Motor neuron (in vitro differentiated cells): Measurements from ENCODE around the gene DCDC2B. TPM values are rescaled to one million over a fixed set of nuclear protein-coding genes. Genes with fewer than 3 reads are reported as not detected.
"Not testable (repeated sequence)": the region's sequence is repeated elsewhere in the genome, so short reads cannot be mapped to it uniquely, and the experiment has no call there.

Experiments
- ATAC-seq, 8 experiments: fragments of 200-7000 bp; cut with Tn5 transposase; replicated peaks in 6 of 8; 2 replicates each; pipeline ENCODE4 v1.8.0; 2021; ENCODE audit warnings: mild to moderate bottlenecking in 8 of 8, moderate library complexity in 8 of 8
- H3K27ac ChIP-seq, 2 donors: fragments of 250-450 bp; sonication (Bioruptor Pico); 2 replicates each; pipeline ENCODE4 v1.9.0; 2021; ENCODE audit warnings: antibody characterized with exemption in 2 of 2, mild to moderate bottlenecking in 2 of 2, moderate library complexity in 1 of 2
- H3K4me1 ChIP-seq, 2 donors: fragments of 250-450 bp; sonication (Bioruptor Pico); replicated peaks in 1 of 2; 2 replicates each; pipeline ENCODE4 v1.6.1; 2021; ENCODE audit warnings: antibody characterized with exemption in 2 of 2, mild to moderate bottlenecking in 2 of 2, moderate library complexity in 1 of 2
- H3K4me3 ChIP-seq, 5 donors: fragments of 250-450 bp; sonication (Bioruptor Pico); 2 replicates each; pipeline ENCODE4 v1.9.0; 2021; ENCODE audit warnings: antibody characterized with exemption in 5 of 5, mild to moderate bottlenecking in 5 of 5, moderate library complexity in 4 of 5
- WGBS, 10 experiments: fragments of 450-650 bp; shearing (Covaris generic); methylation state at CpG; one replicate each; pipeline ENCODE4 v1.0.0; 2022; 5-methylcytosine and 5-hydroxymethylcytosine counted together
- in situ Hi-C, 9 experiments: fragments of 400-800 bp; cut with MboI; loops; one replicate each; pipeline ENCODE4 v1.15.0; 2021; ENCODE audit warnings: low sequenced_read_pairs in 9 of 9, low pct_unique_long_range_greater_than_20kb in 2 of 9; ENCODE audit not compliant: unreplicated experiment in 9 of 9
- total RNA-seq, 8 experiments: library from RNA; unstranded; fragments of 300-600 nt; gene quantifications; 2 replicates each; pipeline versions ENCODE4 v1.2.3 to v1.2.4, GENCODE V29; 2022

DCDC2B gene
- total RNA-seq = 1 to 10 TPM in 3 of 8 experiments, under 1 TPM in 5; 0.25 to 3.7 (median 0.98) TPM

DNA sequence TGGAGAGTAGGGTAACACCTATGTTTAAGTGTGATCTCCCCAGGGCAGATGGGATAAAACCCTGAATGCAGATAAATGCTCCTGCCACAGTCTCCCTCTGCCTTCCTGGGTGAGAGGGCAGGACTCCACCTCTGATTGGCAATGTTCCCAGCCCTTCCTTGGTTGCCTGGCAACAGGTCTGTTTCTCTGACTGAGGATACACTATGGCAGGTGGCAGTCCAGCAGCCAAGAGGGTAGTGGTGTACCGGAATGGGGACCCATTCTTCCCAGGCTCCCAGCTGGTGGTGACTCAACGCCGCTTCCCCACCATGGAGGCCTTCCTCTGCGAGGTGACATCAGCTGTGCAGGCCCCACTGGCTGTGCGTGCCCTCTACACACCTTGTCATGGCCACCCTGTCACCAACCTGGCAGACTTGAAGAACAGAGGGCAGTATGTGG is at the start of gene DCDC2B:
DCDC2B (plus strand) TSS at position 199 of the 438 bp plus-strand sequence; CDS start at position 204, 5 bp downstream.
- in situ Hi-C loops = no loop called here
- peak in 6 of 8 experiments; percentile 1 to 23 (median 10) for ATAC-seq
- no peak within 1 kb of the TSS for H3K27ac ChIP-seq
- WGBS, 10 experiments = 58 to 90% (median 79%) methylated on average over 3 to 5 of the region's 5 CpGs; no CpG with 5 or more reads in 4 of the 10 experiments
- no peak within 1 kb of the TSS for H3K4me3 ChIP-seq
- peaks cover 5 to 12% of the 10 kb centered on the region in 2 donors for H3K4me1 ChIP-seq

DNA sequence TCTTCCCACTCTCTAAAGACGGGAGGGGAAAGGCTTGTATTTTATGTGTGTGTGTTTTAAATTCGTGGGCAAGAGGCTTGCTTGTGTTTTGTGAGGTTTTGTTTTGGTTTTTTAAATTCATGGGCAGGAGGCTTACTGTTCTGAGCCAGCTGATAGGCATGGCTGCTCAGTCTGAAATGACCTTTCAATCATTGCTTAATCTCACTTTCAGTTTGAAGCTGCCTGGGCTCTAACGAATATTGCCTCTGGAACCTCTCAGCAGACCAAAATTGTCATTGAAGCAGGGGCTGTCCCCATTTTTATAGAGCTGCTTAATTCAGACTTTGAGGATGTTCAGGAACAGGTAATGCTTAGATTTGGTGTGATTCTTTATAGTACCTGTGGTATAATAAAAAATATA is 49.7 kb upstream of the DCDC2B start:
- Histone ChIP-seq H3K4me3 (no peak overlapping the region), H3K4me1 (no peaks in the 10 kb centered on the region), H3K27ac (no peak overlapping the region)
- ATAC-seq = no peak
- whole genome bisulfite sequencing, 10 experiments = 50 to 97% (median 80%) methylated on average over 1 to 3 of the region's 3 CpGs; no CpG with 5 or more reads in 1 of the 10 experiments
- in situ Hi-C loops = no loop called here

DNA sequence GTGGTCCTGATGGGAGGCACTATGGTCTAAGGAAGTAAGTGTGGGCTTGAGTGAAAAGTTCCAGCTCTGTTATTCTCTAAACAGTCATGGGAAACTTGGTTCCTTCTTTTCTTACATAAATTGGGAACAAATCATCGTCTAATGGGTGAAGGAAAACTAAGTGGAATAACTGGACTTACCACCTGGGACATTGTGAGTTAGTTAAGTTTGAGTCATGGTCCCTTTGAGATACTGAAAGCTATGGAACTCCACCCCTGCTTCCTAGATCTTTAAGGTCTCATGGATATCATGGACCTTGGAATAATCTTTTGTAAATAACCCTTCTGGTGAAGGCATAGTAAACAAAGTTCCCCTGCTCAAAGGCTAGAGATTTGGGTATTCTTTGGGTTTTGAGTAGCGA is 45.5 kb upstream of the DCDC2B start:
- H3K4me3 ChIP-seq = no peak overlapping the region
- ATAC-seq = no peak
- no peak overlapping the region for H3K27ac ChIP-seq
- no peaks in the 10 kb centered on the region for H3K4me1 ChIP-seq
- in situ Hi-C loops = no loop called here
- WGBS, 10 experiments = 77 to 100% (median 97%) methylated on average over 1 to 2 of the region's 2 CpGs; no CpG with 5 or more reads in 4 of the 10 experiments

DNA sequence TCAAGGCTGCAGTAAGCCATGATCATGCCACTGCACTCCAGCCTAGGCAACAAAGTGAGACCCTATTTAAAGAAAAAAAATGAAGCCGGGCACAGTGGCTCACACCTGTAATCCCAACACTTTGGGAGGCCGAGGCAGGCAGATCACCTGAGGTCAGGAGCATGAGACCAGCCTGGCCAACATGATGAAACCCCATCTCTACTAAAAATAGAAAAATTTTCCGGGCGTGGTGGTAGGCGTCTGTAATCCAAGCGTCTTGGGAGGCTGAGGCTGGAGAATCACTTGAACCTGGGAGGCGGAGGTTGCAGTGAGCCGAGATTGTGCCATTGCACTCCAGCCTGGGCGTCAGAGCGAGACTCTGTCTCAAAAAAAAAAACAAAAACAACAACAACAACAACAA is 43.3 kb upstream of the DCDC2B start:
- WGBS, 10 experiments = 85 to 100% (median 97%) methylated on average over 2 to 10 of the region's 10 CpGs
- ATAC-seq, in situ Hi-C loops: not testable (repeated sequence)

DNA sequence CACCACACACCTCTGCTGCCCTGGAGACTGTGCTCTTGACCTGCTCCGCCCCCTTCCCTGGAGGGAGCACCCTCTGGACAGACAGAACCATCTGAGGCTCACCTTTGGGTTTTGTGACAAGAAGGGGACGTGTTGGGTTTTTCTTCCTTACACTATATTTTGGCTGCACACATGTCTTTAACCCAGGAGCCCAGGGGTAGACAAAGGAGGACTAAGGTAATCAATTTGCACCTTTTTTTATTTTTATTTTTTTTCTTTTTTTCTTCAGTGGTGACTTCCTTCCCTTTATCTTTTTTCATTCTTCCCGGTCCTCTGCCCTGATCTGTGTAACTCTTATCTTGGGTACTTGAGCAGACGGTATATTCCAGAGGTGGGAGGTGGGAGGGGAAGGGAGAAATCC is 37.9 kb upstream of the DCDC2B start:
- Histone ChIP-seq H3K4me1 (no peaks in the 10 kb centered on the region), H3K4me3 (no peak overlapping the region), H3K27ac (no peak overlapping the region)
- no peak for ATAC-seq
- 84 to 100% (median 94%) methylated on average over 2 to 4 of the region's 4 CpGs for WGBS, 10 experiments
- in situ Hi-C loops = no loop called here

More for the DNA sequence above, 43.3 kb upstream of the DCDC2B start:
- not testable (repeated sequence) for H3K27ac ChIP-seq, H3K4me3 ChIP-seq, H3K4me1 ChIP-seq

DNA sequence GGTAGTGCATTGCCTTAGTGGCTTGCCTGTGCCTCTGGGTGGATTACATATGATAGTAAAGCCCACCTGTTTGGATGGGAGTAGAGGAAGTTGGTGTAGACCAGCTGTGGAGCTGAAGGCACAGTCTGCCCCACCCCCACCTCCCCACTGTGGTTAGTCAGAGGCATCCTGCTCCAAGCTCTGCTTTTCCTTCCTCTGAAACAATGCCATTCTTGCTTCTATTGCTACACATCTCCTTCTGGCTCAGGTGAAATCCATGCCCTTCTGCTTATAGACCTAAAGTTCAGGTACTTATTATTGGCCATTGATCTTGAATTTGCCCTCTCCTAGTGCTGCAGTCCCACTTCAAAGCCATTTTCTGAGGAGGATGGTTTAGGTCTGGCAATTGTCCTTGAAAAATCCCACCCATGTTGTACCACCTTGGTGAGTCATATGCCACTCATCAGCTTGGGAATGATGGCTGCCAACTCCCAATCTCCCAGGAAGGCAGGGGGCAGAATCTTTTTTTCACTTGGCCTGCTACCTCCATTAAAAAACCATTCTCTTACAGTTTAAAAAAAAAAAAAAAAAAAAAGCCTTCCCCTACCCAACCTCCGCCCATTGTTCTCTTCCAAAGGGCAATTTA is 36.2 kb upstream of the DCDC2B start:
- Histone ChIP-seq H3K4me3 (no peak overlapping the region), H3K4me1 (no peaks in the 10 kb centered on the region), H3K27ac (no peak overlapping the region)
- WGBS, 10 experiments = 71 to 100% (median 100%) methylated on average over 1 of the region's 1 CpG; no CpG with 5 or more reads in 3 of the 10 experiments
- in situ Hi-C loops = no loop called here
- no peak for ATAC-seq

DNA sequence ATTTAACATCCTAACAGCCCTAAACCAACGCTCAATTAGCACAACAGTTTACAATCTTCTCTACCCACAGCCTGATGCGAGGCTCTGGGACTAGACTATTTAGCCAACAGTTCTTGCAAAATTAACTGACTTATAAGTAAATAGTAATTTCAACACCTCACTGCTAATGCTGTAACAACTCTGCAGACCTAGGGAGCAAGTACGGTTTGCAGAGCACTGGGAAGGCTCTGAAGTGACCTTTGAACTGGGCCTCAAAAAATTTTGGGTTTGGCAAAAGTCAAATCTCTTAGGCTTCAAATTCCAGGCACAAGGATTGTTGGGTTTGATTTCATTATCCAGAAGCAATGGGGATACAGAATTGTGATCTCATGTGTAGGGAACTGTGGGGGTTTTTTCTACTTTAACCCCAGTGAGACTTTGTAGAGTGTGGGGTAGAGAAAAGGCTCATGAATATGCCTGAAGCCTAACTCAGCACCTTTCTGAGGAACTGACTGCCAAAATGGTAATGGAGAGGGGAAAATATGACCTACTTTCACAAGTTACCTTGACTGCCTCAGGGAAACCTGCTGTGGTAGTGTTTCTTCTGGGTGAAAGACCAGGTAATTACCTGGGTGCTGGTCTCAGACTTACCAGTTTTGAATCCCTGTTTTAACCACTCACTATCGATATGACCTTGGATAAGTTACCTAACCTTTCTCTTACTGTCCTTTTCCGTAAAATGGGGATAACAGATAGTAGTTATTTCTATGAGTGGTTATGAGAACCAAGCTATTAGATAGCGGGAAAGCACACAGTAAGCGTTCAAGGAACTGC is 30.3 kb upstream of the DCDC2B start:
- H3K4me3 ChIP-seq = peak overlapping the region in 4 of 5 donors; percentile 44 to 66 (median 59)
- in situ Hi-C loops = no loop called here
- peak overlapping the region; percentile 88 to 94 for H3K27ac ChIP-seq
- WGBS, 10 experiments = 69 to 100% (median 83%) methylated on average over 1 to 7 of the region's 7 CpGs; no CpG with 5 or more reads in 1 of the 10 experiments
- peaks cover 25 to 29% of the 10 kb centered on the region in 2 donors for H3K4me1 ChIP-seq
- no peak for ATAC-seq

DNA sequence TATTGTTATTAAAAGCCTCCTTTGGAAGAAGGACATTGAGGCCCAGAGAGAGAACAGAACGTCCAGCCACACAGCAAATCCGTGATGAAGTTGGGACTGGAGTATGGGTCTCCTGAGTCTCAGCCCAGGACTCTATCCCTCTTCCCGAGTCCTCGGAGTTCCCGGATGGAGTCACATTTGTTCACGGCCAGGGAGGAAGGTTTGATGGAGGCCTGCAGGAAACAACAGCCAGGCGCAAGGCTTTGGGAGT is 29.8 kb upstream of the DCDC2B start:
- Histone ChIP-seq H3K27ac (peak overlapping the region; percentile 88 to 94), H3K4me3 (peak overlapping the region; percentile 44 to 66 (median 62)), H3K4me1 (peaks cover 25 to 29% of the 10 kb centered on the region in 2 donors)
- in situ Hi-C loops = no loop called here
- peak in 4 of 8 experiments; percentile 1 to 8 (median 4) for ATAC-seq
- 0 to 60% (median 38%) methylated on average over 1 to 7 of the region's 7 CpGs; no CpG with 5 or more reads in 2 of the 10 experiments for WGBS, 10 experiments

DNA sequence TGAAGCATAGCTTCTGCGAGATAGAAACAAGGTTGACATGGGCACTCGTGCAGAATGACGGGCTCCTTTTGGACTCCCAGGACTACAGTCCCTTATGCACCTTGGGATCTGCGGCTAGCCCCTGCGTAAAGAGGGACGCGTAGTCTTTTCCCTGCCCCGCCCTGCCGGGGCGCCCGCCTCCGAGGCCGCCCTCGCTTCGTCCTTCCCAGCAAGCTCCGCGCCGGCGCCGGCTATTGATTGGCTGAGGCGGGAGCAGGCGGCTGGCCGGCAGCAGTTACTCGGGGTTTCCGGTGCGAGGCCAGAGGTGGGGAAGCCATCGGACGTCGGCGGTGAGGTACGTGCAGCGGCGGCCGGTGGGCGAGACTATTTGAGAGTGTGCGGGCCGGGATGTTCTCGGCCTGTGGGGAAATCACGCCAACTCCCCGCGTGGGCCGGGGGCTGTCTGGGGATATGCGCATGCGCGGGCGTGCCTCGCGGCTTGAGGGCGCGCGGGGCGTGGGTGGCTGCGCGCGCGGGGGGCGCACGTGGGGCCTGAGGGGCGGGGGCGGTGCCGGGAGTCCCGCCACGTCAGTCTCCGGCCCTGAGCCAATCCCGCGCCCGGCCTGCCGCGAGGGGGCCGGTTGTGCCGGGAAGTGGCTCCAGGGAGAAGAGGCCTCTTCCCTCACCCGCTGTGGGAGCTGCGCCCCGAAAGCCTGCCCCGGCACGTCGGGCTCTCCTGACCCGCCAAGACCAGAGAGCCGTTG is 29.3 kb upstream of the DCDC2B start, which contains the start of gene TXLNA:
TXLNA (plus strand) TSS at position 233 of the 743 bp plus-strand sequence. CDS start 671 bp downstream, outside the sequence.
- peak; percentile 73 to 91 (median 90) for ATAC-seq
- 0 to 7% (median 0%) methylated on average over 2 to 15 of the region's 79 CpGs; no CpG with 5 or more reads in 4 of the 10 experiments for WGBS, 10 experiments
- Histone ChIP-seq H3K4me1 (peaks cover 25 to 29% of the 10 kb centered on the region in 2 donors), H3K27ac (peak within 1 kb of the TSS; percentile 88 to 94), H3K4me3 (peak within 1 kb of the TSS; percentile 44 to 66 (median 62))
- in situ Hi-C loops = no loop called here

DNA sequence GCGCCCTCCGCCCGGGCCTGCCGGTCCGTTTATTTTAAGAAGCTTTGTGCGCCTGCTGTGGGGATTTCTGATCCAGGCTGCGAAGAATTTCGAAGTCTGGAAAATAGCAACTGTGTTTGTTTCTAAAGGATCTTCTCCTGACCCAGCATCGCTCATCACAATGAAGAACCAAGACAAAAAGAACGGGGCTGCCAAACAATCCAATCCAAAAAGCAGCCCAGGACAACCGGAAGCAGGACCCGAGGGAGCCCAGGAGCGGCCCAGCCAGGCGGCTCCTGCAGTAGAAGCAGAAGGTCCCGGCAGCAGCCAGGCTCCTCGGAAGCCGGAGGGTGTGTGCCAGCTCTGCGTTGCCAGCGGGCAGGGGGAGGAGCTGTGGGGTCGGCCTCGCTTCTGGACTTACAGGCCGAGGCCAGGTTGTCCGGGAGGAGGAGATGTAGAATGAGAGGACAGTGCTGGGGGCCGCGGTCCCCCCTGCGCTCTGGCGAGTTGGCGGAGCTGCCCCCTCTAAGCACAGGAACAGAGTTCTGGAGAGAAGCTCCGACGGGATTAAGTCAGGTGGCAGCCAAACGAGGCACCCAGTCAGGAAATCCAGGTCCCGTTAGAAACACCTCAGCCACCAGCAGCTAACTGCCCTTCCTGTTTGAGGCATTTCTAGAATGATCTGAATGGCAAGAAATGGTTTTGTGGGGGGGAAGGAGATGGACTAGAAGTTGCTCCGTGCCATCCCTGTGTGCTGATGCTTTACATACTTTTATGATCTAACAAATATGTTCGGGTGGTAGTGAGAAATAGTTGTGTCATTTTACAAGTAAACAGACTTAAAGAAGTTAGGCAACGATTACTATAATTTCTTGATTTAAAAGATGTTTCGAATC is 28.5 kb upstream of the DCDC2B start:
- in situ Hi-C loops = no loop called here
- WGBS, 10 experiments = 0 to 68% (median 12%) methylated on average over 2 to 27 of the region's 36 CpGs
- Histone ChIP-seq H3K4me1 (peaks cover 25 to 29% of the 10 kb centered on the region in 2 donors), H3K4me3 (peak overlapping the region; percentile 44 to 66 (median 62)), H3K27ac (peak overlapping the region; percentile 88 to 94)
- ATAC-seq = peak; percentile 35 to 50 (median 38)

DNA sequence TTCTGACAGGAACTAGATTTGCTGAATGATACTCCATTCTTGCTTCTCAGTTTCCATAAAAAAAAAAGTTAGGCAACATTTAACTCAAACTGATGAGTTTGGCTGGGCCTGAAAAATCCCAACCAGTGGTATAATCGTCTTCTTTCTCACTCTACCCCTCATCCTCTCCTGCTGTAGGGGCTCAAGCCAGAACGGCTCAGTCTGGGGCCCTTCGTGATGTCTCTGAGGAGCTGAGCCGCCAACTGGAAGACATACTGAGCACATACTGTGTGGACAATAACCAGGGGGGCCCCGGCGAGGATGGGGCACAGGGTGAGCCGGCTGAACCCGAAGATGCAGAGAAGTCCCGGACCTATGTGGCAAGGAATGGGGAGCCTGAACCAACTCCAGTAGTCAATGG is 27.8 kb upstream of the DCDC2B start:
- ATAC-seq = no peak
- Histone ChIP-seq H3K4me3 (peak overlapping the region; percentile 44 to 66 (median 62)), H3K27ac (no peak overlapping the region), H3K4me1 (peaks cover 25 to 32% of the 10 kb centered on the region in 2 donors)
- WGBS, 10 experiments = 0 to 87% (median 51%) methylated on average over 2 to 9 of the region's 9 CpGs; no CpG with 5 or more reads in 2 of the 10 experiments
- in situ Hi-C loops = no loop called here

DNA sequence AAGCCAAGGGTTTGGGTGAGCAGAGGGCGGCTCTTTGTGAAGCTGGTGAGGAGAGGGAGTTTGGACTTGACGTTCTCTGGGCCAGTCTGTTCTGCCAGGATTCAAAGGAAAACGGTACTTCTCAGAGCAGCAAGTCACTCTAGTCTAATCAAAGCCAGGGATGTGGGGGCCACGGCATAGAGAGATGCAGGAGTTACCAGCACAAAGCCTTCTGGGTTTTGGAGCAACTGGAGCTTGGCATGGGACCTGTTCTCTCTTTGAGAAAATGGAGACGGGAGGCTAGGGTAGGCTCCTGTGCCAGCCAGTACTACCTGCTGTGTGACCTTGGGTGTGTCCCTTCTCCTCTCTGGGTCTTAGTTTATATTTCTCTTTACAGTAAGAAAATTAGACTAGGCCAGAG is 27.3 kb upstream of the DCDC2B start:
- H3K4me1 ChIP-seq = peaks cover 25 to 37% of the 10 kb centered on the region in 2 donors
- no peak for ATAC-seq
- H3K4me3 ChIP-seq = peak overlapping the region in 4 of 5 donors; percentile 44 to 66 (median 59)
- no peak overlapping the region for H3K27ac ChIP-seq
- in situ Hi-C loops = no loop called here
- WGBS, 10 experiments = 40 to 100% (median 94%) methylated on average over 1 to 5 of the region's 5 CpGs; no CpG with 5 or more reads in 4 of the 10 experiments
